ENCODE results near the gene KCNH6.

KCNH6 gene

GRCh38 chr17:63514974-63515373 lies 8.2 kb upstream of the KCNH6 start:
- no peak for DNase-seq

- DNase-seq = no peak
Observed at GRCh38 chr17:63515426-63515825, 7.7 kb upstream of the KCNH6 start.

- DNase-seq = no peak
Observed at GRCh38 chr17:63516910-63517824, 6.0 kb upstream of the KCNH6 start.

GRCh38 chr17:63517825-63518534 lies 5.2 kb upstream of the KCNH6 start:
- DNase-seq = no peak

- no peak for DNase-seq
Observed at GRCh38 chr17:63519116-63519881, 3.9 kb upstream of the KCNH6 start.

GRCh38 chr17:63519972-63520882 lies 2.9 kb upstream of the KCNH6 start:
- no peak for DNase-seq

GRCh38 chr17:63524051-63524450 lies 893 bp downstream of the KCNH6 start:
- DNase-seq = no peak

- DNase-seq = no peak
Observed at GRCh38 chr17:63525190-63525946, 2.2 kb downstream of the KCNH6 start.

GRCh38 chr17:63526861-63527260 lies 3.7 kb downstream of the KCNH6 start:
- DNase-seq = no peak

GRCh38 chr17:63528183-63528582 lies 5.0 kb downstream of the KCNH6 start:
- DNase-seq = no peak

GRCh38 chr17:63529711-63530556 lies 6.8 kb downstream of the KCNH6 start:
- DNase-seq = no peak

GRCh38 chr17:63530557-63531021 lies 7.4 kb downstream of the KCNH6 start:
- DNase-seq = no peak

GRCh38 chr17:63531022-63531965 lies 8.1 kb downstream of the KCNH6 start:
- no peak for DNase-seq

GRCh38 chr17:63533433-63534077 lies 10.4 kb downstream of the KCNH6 start:
- no peak for DNase-seq

- no peak for DNase-seq
Observed at GRCh38 chr17:63534078-63534570, 11.0 kb downstream of the KCNH6 start.

- no peak for DNase-seq
Observed at GRCh38 chr17:63534816-63535455, 11.8 kb downstream of the KCNH6 start.

GRCh38 chr17:63535640-63536039 lies 12.5 kb downstream of the KCNH6 start:
- no peak for DNase-seq

- no peak for DNase-seq
Observed at GRCh38 chr17:63537001-63537400, 13.8 kb downstream of the KCNH6 start.

All from activated T-cell treated with anti-CD3 and anti-CD28 coated beads, Interleukin-2, amount 50 U/mL, for 1 hour (primary cell).